ENCODE results near the gene TACC2. TPM values are rescaled to one million over a fixed set of nuclear protein-coding genes. Genes with fewer than 3 reads are reported as not detected.

The TACC2 gene
- total and polyA plus RNA-seq, 8 donors = 29.0 to 102 (median 52.9) TPM

- intact Hi-C loops (cut with DNase I; ENCODE audit: low total_unique reads) = loop anchor here (10.0 kb wide), 2 partner anchors 51 to 79 kb away; partner anchors contain the start of gene ATE1
- H3K36me3 ChIP-seq = peaks cover 4 to 19% (median 11%) of the 10 kb centered on the region in 4 donors
- H3K9me3 ChIP-seq = no peaks in the 10 kb centered on the region
- 27 to 54% (median 40%) methylated on average over 15 to 21 of the region's 21 CpGs for WGBS, 5 donors
- TF ChIP-seq CTCF (IDR thresholded peaks at IDR 0.05) (peak in 2 of 7 experiments; percentile 64 to 80), POLR2AphosphoS5 (IDR thresholded peaks at IDR 0.05) (no peak)
- DNase-seq = no peak
- peak overlapping the region; percentile 95 to 100 (median 99) for H3K27ac ChIP-seq
- no peaks in the 10 kb centered on the region for H3K27me3 ChIP-seq
- H3K4me1 ChIP-seq = peaks cover 14 to 39% (median 28%) of the 10 kb centered on the region in 4 donors
- H3K4me3 ChIP-seq = peak overlapping the region; percentile 73 to 91 (median 85)
Observed at GRCh38 chr10:121975295-121976086, 13.5 kb upstream of the TACC2 start.

GRCh38 chr10:121976607-121977006 lies 12.4 kb upstream of the TACC2 start:
- TF ChIP-seq POLR2A (IDR thresholded peaks at IDR 0.05) = no peak
- no peak for TF ChIP-seq EP300 (IDR thresholded peaks at IDR 0.05)
- no peak for TF ChIP-seq POLR2AphosphoS5 (IDR thresholded peaks at IDR 0.05)
- no peak for TF ChIP-seq CTCF (IDR thresholded peaks at IDR 0.05)

GRCh38 chr10:121978511-121978910 lies 10.5 kb upstream of the TACC2 start:
- peaks cover 11 to 20% (median 17%) of the 10 kb centered on the region in 4 donors for H3K4me1 ChIP-seq
- H3K9me3 ChIP-seq = no peaks in the 10 kb centered on the region
- TF ChIP-seq EP300 (IDR thresholded peaks at IDR 0.05) (no peak), POLR2A (IDR thresholded peaks at IDR 0.05) (no peak), POLR2AphosphoS5 (IDR thresholded peaks at IDR 0.05) (no peak), CTCF (IDR thresholded peaks at IDR 0.05) (no peak)
- WGBS, 5 donors = 95 to 99% (median 97%) methylated on average over 19 to 26 of the region's 26 CpGs
- H3K36me3 ChIP-seq = no peaks in the 10 kb centered on the region
- H3K27me3 ChIP-seq = no peaks in the 10 kb centered on the region
- no peak overlapping the region for H3K27ac ChIP-seq
- intact Hi-C loops (cut with DNase I; ENCODE audit: low total_unique reads) = loop anchor here (10.0 kb wide), 2 partner anchors 54 to 76 kb away; partner anchors contain the start of gene ATE1
- H3K4me3 ChIP-seq = no peak overlapping the region
- no peak for DNase-seq

More at GRCh38 chr10:121976607-121977006, 12.4 kb upstream of the TACC2 start:
- Histone ChIP-seq H3K4me3 (no peak overlapping the region), H3K27ac (no peak overlapping the region), H3K9me3 (no peaks in the 10 kb centered on the region), H3K27me3 (no peaks in the 10 kb centered on the region), H3K36me3 (peaks cover 0 to 9% (median 1%) of the 10 kb centered on the region in 4 donors), H3K4me1 (peaks cover 14 to 35% (median 28%) of the 10 kb centered on the region in 4 donors)
- intact Hi-C loops (cut with DNase I; ENCODE audit: low total_unique reads) = loop anchor here (10.0 kb wide), 2 partner anchors 52 to 78 kb away; partner anchors contain the start of gene ATE1
- DNase-seq = no peak
- WGBS, 5 donors = 82 to 90% (median 88%) methylated on average over 6 of the region's 6 CpGs

GRCh38 chr10:121981346-121981745 lies 7.6 kb upstream of the TACC2 start:
- WGBS, 5 donors = 92 to 95% (median 92%) methylated on average over 2 of the region's 2 CpGs

More at GRCh38 chr10:121981346-121981745, 7.6 kb upstream of the TACC2 start:
- Histone ChIP-seq H3K36me3 (no peaks in the 10 kb centered on the region), H3K4me1 (no peaks in the 10 kb centered on the region), H3K4me3 (no peak overlapping the region), H3K9me3 (peaks cover 0 to 14% (median 7%) of the 10 kb centered on the region in 4 donors), H3K27ac (no peak overlapping the region), H3K27me3 (no peaks in the 10 kb centered on the region)
- intact Hi-C loops (cut with DNase I; ENCODE audit: low total_unique reads) = no loop called here
- TF ChIP-seq CTCF (IDR thresholded peaks at IDR 0.05) = no peak
- no peak for TF ChIP-seq POLR2AphosphoS5 (IDR thresholded peaks at IDR 0.05)
- no peak for TF ChIP-seq POLR2A (IDR thresholded peaks at IDR 0.05)
- no peak for TF ChIP-seq EP300 (IDR thresholded peaks at IDR 0.05)
- no peak for DNase-seq
